22Rv1 (cell line): Measurements from ENCODE around the gene ATF1.

Source experiments
- CTCF ChIP-seq: fragments of 450-650 bp; IDR thresholded peaks from 2 replicates; pipeline ENCODE4 v1.5.1; 2017; ENCODE audit warnings: mild to moderate bottlenecking
- ZFX ChIP-seq: fragments of 450-650 bp; IDR thresholded peaks from 2 replicates; pipeline ENCODE4 v1.6.1; 2017; ENCODE audit warnings: antibody characterized with exemption, borderline replicate concordance

- TF ChIP-seq CTCF (no peak), ZFX (no peak)
These were observed 4.5 kb downstream of the ATF1 start for GRCh38 chr12:50768391-50768790.
